ENCODE results near the gene IL1A. TPM values are rescaled to one million over a fixed set of nuclear protein-coding genes. Genes with fewer than 3 reads are reported as not detected.

The IL1A gene
- total and polyA plus RNA-seq, 10 of the 15 experiments (the other 5 are each of a cell fraction or from before 2014, with no cell fraction given), result 0.10 to 8.7 (median 6.9) TPM

DNA sequence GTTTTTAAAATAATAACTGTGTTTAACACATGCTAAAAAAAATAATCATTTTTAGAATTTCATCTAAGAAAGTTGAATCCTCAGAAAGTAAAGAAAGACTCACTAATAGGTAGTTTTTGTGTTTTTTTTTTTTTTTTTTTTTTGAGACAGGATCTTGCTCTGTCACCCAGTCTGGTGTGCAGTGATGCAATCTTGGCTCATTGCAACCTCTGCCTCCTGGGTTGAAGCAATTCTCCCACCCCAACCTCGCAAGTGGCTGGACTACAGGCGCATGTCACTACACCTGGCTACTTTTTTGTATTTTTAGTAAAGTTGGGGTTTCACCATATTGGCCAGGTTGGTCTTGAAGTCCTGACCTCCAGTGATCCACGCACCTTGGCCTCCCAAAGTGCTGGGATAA, 27.0 kb downstream of the IL1A start:
- Histone ChIP-seq H3K27me3 (replicated peaks in 1 of 2; ENCODE audit: control insufficient read depth in 2 of 2, insufficient read depth in 2 of 2, low read length in 1 of 2) (no peaks in the 10 kb centered on the region), H2AFZ (ENCODE audit: control insufficient read depth, low read depth, low read length) (no peak overlapping the region), H3K4me1 (ENCODE audit: control insufficient read depth, insufficient read depth, low read length) (no peaks in the 10 kb centered on the region), H3K4me2 (ENCODE audit: control insufficient read depth, insufficient read depth) (no peak overlapping the region), H3K36me3 (ENCODE audit: control insufficient read depth in 2 of 2, insufficient read depth in 2 of 2, low read length in 1 of 2) (peaks cover 4 to 26% of the 10 kb centered on the region in 2 experiments), H3K79me2 (ENCODE audit: control insufficient read depth, insufficient read depth, low read length) (peaks cover 2% of the 10 kb centered on the region), H3K4me3 (no peak overlapping the region), H3K27ac (ENCODE audit: control insufficient read depth, insufficient read depth) (no peak overlapping the region), H4K20me1 (ENCODE audit: control insufficient read depth, insufficient read depth) (no peaks in the 10 kb centered on the region), H3K9ac (ENCODE audit: control insufficient read depth, insufficient read depth, low read length) (no peak overlapping the region), H3K9me3 (replicated peaks; ENCODE audit: control insufficient read depth, insufficient read depth, low read length) (no peaks in the 10 kb centered on the region)
- 100% methylated on average over 3 of the region's 3 CpGs for WGBS (ENCODE audit: insufficient coverage, insufficient replicate concordance, low lambda C conversion rate, missing lambda C conversion rate)
- CTCF ChIA-PET, result no interaction called here
- BruUV-seq (replicated peaks), result no TSS peak
- DNase-seq (ENCODE audit: low read depth, low spot score) (no peak), ATAC-seq (no peak), FAIRE-seq (no peak)
- RAD21 ChIA-PET (ENCODE audit: unreplicated experiment), result no interaction called here
- SMC1A ChIA-PET (ENCODE audit: uncharacterized antibody, unreplicated experiment), result no interaction called here
- in situ Hi-C loops (cut with MboI), result no loop called here
- intact Hi-C loops (cut with micrococcal nuclease; ENCODE audit: unreplicated experiment), result loop anchor here (2.0 kb wide), 1 partner anchor 56 kb away; no protein-coding TSS in a partner anchor
- POLR2A ChIA-PET, result interaction anchor here (0.7 kb wide), 1 partner anchor 49 kb away, joined by 3 read pairs; no protein-coding TSS in a partner anchor
- TF ChIP-seq RUNX3 (IDR thresholded peaks at IDR 0.05; ENCODE audit: low read length) (no peak), ZBTB4 (CRISPR knock-in tag; IDR thresholded peaks at IDR 0.05) (no peak), HDGF (IDR thresholded peaks at IDR 0.05) (no peak), SMAD1 (IDR thresholded peaks at IDR 0.05; ENCODE audit: low read depth, partially characterized antibody) (no peak), SMARCA5 (IDR thresholded peaks at IDR 0.05) (no peak), MTA3 (IDR thresholded peaks at IDR 0.05; ENCODE audit: borderline replicate concordance, low read length) (no peak), EZH2 (IDR thresholded peaks at IDR 0.05; ENCODE audit: borderline replicate concordance, control insufficient read depth, low read depth, low read length) (no peak), CBX5 (IDR thresholded peaks at IDR 0.05; ENCODE audit: low read depth) (no peak), STAT3 (IDR thresholded peaks at IDR 0.05; ENCODE audit: low read depth, low read length) (no peak), POLR2A (IDR thresholded peaks at IDR 0.05; ENCODE audit: low read depth, low read length) (no peak), CHD4 (IDR thresholded peaks at IDR 0.05) (no peak)
- TF ChIP-seq, protein P1, sequence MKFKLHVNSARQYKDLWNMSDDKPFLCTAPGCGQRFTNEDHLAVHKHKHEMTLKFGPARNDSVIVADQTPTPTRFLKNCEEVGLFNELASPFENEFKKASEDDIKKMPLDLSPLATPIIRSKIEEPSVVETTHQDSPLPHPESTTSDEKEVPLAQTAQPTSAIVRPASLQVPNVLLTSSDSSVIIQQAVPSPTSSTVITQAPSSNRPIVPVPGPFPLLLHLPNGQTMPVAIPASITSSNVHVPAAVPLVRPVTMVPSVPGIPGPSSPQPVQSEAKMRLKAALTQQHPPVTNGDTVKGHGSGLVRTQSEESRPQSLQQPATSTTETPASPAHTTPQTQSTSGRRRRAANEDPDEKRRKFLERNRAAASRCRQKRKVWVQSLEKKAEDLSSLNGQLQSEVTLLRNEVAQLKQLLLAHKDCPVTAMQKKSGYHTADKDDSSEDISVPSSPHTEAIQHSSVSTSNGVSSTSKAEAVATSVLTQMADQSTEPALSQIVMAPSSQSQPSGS (IDR thresholded peaks at IDR 0.05; ENCODE audit: low read length), result no peak
- TF ChIP-seq, protein P2, sequence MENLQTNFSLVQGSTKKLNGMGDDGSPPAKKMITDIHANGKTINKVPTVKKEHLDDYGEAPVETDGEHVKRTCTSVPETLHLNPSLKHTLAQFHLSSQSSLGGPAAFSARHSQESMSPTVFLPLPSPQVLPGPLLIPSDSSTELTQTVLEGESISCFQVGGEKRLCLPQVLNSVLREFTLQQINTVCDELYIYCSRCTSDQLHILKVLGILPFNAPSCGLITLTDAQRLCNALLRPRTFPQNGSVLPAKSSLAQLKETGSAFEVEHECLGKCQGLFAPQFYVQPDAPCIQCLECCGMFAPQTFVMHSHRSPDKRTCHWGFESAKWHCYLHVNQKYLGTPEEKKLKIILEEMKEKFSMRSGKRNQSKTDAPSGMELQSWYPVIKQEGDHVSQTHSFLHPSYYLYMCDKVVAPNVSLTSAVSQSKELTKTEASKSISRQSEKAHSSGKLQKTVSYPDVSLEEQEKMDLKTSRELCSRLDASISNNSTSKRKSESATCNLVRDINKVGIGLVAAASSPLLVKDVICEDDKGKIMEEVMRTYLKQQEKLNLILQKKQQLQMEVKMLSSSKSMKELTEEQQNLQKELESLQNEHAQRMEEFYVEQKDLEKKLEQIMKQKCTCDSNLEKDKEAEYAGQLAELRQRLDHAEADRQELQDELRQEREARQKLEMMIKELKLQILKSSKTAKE (IDR thresholded peaks at IDR 0.05; ENCODE audit: low read depth, poor library complexity, severe bottlenecking), result no peak
- TF ChIP-seq, protein P3, sequence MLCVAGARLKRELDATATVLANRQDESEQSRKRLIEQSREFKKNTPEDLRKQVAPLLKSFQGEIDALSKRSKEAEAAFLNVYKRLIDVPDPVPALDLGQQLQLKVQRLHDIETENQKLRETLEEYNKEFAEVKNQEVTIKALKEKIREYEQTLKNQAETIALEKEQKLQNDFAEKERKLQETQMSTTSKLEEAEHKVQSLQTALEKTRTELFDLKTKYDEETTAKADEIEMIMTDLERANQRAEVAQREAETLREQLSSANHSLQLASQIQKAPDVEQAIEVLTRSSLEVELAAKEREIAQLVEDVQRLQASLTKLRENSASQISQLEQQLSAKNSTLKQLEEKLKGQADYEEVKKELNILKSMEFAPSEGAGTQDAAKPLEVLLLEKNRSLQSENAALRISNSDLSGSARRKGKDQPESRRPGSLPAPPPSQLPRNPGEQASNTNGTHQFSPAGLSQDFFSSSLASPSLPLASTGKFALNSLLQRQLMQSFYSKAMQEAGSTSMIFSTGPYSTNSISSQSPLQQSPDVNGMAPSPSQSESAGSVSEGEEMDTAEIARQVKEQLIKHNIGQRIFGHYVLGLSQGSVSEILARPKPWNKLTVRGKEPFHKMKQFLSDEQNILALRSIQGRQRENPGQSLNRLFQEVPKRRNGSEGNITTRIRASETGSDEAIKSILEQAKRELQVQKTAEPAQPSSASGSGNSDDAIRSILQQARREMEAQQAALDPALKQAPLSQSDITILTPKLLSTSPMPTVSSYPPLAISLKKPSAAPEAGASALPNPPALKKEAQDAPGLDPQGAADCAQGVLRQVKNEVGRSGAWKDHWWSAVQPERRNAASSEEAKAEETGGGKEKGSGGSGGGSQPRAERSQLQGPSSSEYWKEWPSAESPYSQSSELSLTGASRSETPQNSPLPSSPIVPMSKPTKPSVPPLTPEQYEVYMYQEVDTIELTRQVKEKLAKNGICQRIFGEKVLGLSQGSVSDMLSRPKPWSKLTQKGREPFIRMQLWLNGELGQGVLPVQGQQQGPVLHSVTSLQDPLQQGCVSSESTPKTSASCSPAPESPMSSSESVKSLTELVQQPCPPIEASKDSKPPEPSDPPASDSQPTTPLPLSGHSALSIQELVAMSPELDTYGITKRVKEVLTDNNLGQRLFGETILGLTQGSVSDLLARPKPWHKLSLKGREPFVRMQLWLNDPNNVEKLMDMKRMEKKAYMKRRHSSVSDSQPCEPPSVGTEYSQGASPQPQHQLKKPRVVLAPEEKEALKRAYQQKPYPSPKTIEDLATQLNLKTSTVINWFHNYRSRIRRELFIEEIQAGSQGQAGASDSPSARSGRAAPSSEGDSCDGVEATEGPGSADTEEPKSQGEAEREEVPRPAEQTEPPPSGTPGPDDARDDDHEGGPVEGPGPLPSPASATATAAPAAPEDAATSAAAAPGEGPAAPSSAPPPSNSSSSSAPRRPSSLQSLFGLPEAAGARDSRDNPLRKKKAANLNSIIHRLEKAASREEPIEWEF (IDR thresholded peaks at IDR 0.05; ENCODE audit: insufficient replicate concordance, low read depth, low read length), result no peak

Measured in GM12878 (cell line).